Activated T-cell treated with anti-CD3 and anti-CD28 coated beads, Interleukin-2, amount 50 U/mL, for 72 hours (primary cell): Measurements from ENCODE around the gene OR4F6. TPM values are rescaled to one million over a fixed set of nuclear protein-coding genes. Genes with fewer than 3 reads are reported as not detected.
"Not testable (repeated sequence)": the region's sequence is repeated elsewhere in the genome, so short reads cannot be mapped to it uniquely, and the experiment has no call there.

Experiments
- ATAC-seq, 2 donors: fragments of 150-1000 bp; cut with Tn5 transposase; replicated peaks in 1 of 2; 2 replicates each; pipeline ENCODE4 v1.10.0; 2021; ENCODE audit warnings: moderate library complexity in 2 of 2, mild to moderate bottlenecking in 1 of 2
- DNase-seq, 2 donors: peaks; one replicate each; pipeline ENCODE4 v3.0.0; 2021 to 2022; ENCODE audit warnings: mixed read lengths in 1 of 2
- H3K27ac Mint-ChIP-seq: one replicate; pipeline ENCODE4 v1.8.0; 2022; ENCODE audit warnings: mild to moderate bottlenecking, moderate library complexity, mixed read lengths
- H3K27me3 Mint-ChIP-seq: one replicate; pipeline ENCODE4 v1.8.0; 2022; ENCODE audit warnings: low read depth, mixed read lengths
- H3K36me3 Mint-ChIP-seq, 2 donors: one replicate each; pipeline ENCODE4 v1.8.0; 2022; ENCODE audit warnings: mixed read lengths in 2 of 2, mild to moderate bottlenecking in 1 of 2; ENCODE audit not compliant: insufficient read depth in 2 of 2
- H3K4me1 Mint-ChIP-seq: one replicate; pipeline ENCODE4 v1.8.0; 2022; ENCODE audit warnings: low read depth, mixed read lengths
- H3K4me3 Mint-ChIP-seq, 2 donors: one replicate each; pipeline ENCODE4 v1.8.0; 2022; ENCODE audit warnings: mild to moderate bottlenecking in 2 of 2, mixed read lengths in 2 of 2, moderate library complexity in 2 of 2
- H3K9me3 Mint-ChIP-seq, 2 donors: one replicate each; pipeline ENCODE4 v1.8.0; 2022; ENCODE audit warnings: mixed read lengths in 2 of 2
- total RNA-seq, 2 donors: library from RNA; stranded (reverse); gene quantifications; one replicate each; pipeline ENCODE4 v1.2.3, GENCODE V29; 2022

OR4F6 gene
- total RNA-seq, 2 donors from 2014 or later, result not detected

- not testable (repeated sequence) for H3K36me3 Mint-ChIP-seq, H3K9me3 Mint-ChIP-seq, H3K4me1 Mint-ChIP-seq, H3K4me3 Mint-ChIP-seq, DNase-seq, H3K27ac Mint-ChIP-seq, ATAC-seq
- peaks cover 14% of the 10 kb centered on the region for H3K27me3 Mint-ChIP-seq
These were observed 15.3 kb upstream of the OR4F6 start for GRCh38 chr15:101788001-101788400.

GRCh38 chr15:101788503-101789269 is 14.6 kb upstream of the OR4F6 start:
- H3K27me3 Mint-ChIP-seq, result not testable (repeated sequence)

GRCh38 chr15:101790748-101791147 is 12.6 kb upstream of the OR4F6 start:
- DNase-seq, H3K9me3 Mint-ChIP-seq, ATAC-seq, H3K4me1 Mint-ChIP-seq, H3K27ac Mint-ChIP-seq, H3K27me3 Mint-ChIP-seq, H3K4me3 Mint-ChIP-seq, H3K36me3 Mint-ChIP-seq: not testable (repeated sequence)

More at GRCh38 chr15:101788503-101789269, 14.6 kb upstream of the OR4F6 start:
- H3K36me3 Mint-ChIP-seq, DNase-seq, H3K4me3 Mint-ChIP-seq, H3K4me1 Mint-ChIP-seq, H3K9me3 Mint-ChIP-seq, ATAC-seq, H3K27ac Mint-ChIP-seq: not testable (repeated sequence)

- not testable (repeated sequence) for DNase-seq, H3K4me3 Mint-ChIP-seq, H3K27me3 Mint-ChIP-seq, H3K4me1 Mint-ChIP-seq, H3K27ac Mint-ChIP-seq, ATAC-seq, H3K36me3 Mint-ChIP-seq, H3K9me3 Mint-ChIP-seq
These were observed 9.3 kb upstream of the OR4F6 start for GRCh38 chr15:101793981-101794380.

GRCh38 chr15:101795455-101795854 is 7.9 kb upstream of the OR4F6 start:
- no peaks in the 10 kb centered on the region for H3K9me3 Mint-ChIP-seq

GRCh38 chr15:101799665-101800064 is 3.6 kb upstream of the OR4F6 start:
- no peak for ATAC-seq
- Mint-ChIP-seq H3K9me3 (no peaks in the 10 kb centered on the region), H3K4me3 (no peak overlapping the region), H3K27ac (no peak overlapping the region), H3K36me3 (no peaks in the 10 kb centered on the region), H3K27me3 (peaks cover 15% of the 10 kb centered on the region), H3K4me1 (no peaks in the 10 kb centered on the region)
- DNase-seq, result no peak

More at GRCh38 chr15:101795455-101795854, 7.9 kb upstream of the OR4F6 start:
- Mint-ChIP-seq H3K27me3 (no peaks in the 10 kb centered on the region), H3K27ac (no peak overlapping the region), H3K4me3 (no peak overlapping the region), H3K4me1 (no peaks in the 10 kb centered on the region), H3K36me3 (no peaks in the 10 kb centered on the region)
- ATAC-seq, result no peak
- DNase-seq, result no peak

- ATAC-seq, result no peak
- no peak overlapping the region for H3K4me3 Mint-ChIP-seq
- no peaks in the 10 kb centered on the region for H3K36me3 Mint-ChIP-seq
- no peaks in the 10 kb centered on the region for H3K9me3 Mint-ChIP-seq
- H3K27me3 Mint-ChIP-seq, result peaks cover 24% of the 10 kb centered on the region
- H3K27ac Mint-ChIP-seq, result no peak overlapping the region
- H3K4me1 Mint-ChIP-seq, result no peaks in the 10 kb centered on the region
- DNase-seq, result no peak
These were observed 2.3 kb upstream of the OR4F6 start for GRCh38 chr15:101801048-101801447.

GRCh38 chr15:101803676-101804075 is 367 bp downstream of the OR4F6 start:
- no peaks in the 10 kb centered on the region for H3K9me3 Mint-ChIP-seq
- ATAC-seq, result no peak
- H3K27me3 Mint-ChIP-seq, result peaks cover 32% of the 10 kb centered on the region
- no peaks in the 10 kb centered on the region for H3K36me3 Mint-ChIP-seq
- H3K27ac Mint-ChIP-seq, result no peak overlapping the region
- no peak for DNase-seq
- no peaks in the 10 kb centered on the region for H3K4me1 Mint-ChIP-seq
- H3K4me3 Mint-ChIP-seq, result no peak overlapping the region

GRCh38 chr15:101804375-101804774 is 1.1 kb downstream of the OR4F6 start:
- no peak overlapping the region for H3K4me3 Mint-ChIP-seq
- DNase-seq (no peak), ATAC-seq (no peak)
- no peak overlapping the region for H3K27ac Mint-ChIP-seq
- no peaks in the 10 kb centered on the region for H3K4me1 Mint-ChIP-seq
- H3K9me3 Mint-ChIP-seq, result no peaks in the 10 kb centered on the region
- H3K36me3 Mint-ChIP-seq, result no peaks in the 10 kb centered on the region
- H3K27me3 Mint-ChIP-seq, result peaks cover 32% of the 10 kb centered on the region

GRCh38 chr15:101804941-101805340 is 1.6 kb downstream of the OR4F6 start:
- H3K27ac Mint-ChIP-seq, result no peak overlapping the region
- peaks cover 32% of the 10 kb centered on the region for H3K27me3 Mint-ChIP-seq
- DNase-seq, result no peak
- ATAC-seq, result no peak
- no peaks in the 10 kb centered on the region for H3K9me3 Mint-ChIP-seq
- no peaks in the 10 kb centered on the region for H3K4me1 Mint-ChIP-seq
- H3K36me3 Mint-ChIP-seq, result no peaks in the 10 kb centered on the region
- no peak overlapping the region for H3K4me3 Mint-ChIP-seq

- ATAC-seq, result no peak
- H3K9me3 Mint-ChIP-seq, result no peaks in the 10 kb centered on the region
- no peak for DNase-seq
- H3K4me1 Mint-ChIP-seq, result no peaks in the 10 kb centered on the region
- H3K36me3 Mint-ChIP-seq, result no peaks in the 10 kb centered on the region
- H3K27me3 Mint-ChIP-seq, result peaks cover 32% of the 10 kb centered on the region
- no peak overlapping the region for H3K27ac Mint-ChIP-seq
- no peak overlapping the region for H3K4me3 Mint-ChIP-seq
These were observed 2.5 kb downstream of the OR4F6 start for GRCh38 chr15:101805605-101806345.

- no peak overlapping the region for H3K27ac Mint-ChIP-seq
- no peaks in the 10 kb centered on the region for H3K9me3 Mint-ChIP-seq
- DNase-seq, result no peak
- H3K4me1 Mint-ChIP-seq, result no peaks in the 10 kb centered on the region
- H3K27me3 Mint-ChIP-seq, result peaks cover 32% of the 10 kb centered on the region
- peak in 1 of 2 donors; percentile 19 for ATAC-seq
- H3K4me3 Mint-ChIP-seq, result no peak overlapping the region
- no peaks in the 10 kb centered on the region for H3K36me3 Mint-ChIP-seq
These were observed 4.1 kb downstream of the OR4F6 start for GRCh38 chr15:101807345-101807945.

GRCh38 chr15:101808201-101808600 is 4.9 kb downstream of the OR4F6 start:
- DNase-seq (no peak), ATAC-seq (no peak)
- H3K9me3 Mint-ChIP-seq, result no peaks in the 10 kb centered on the region
- no peaks in the 10 kb centered on the region for H3K4me1 Mint-ChIP-seq
- no peaks in the 10 kb centered on the region for H3K36me3 Mint-ChIP-seq
- no peak overlapping the region for H3K4me3 Mint-ChIP-seq
- peaks cover 31% of the 10 kb centered on the region for H3K27me3 Mint-ChIP-seq
- no peak overlapping the region for H3K27ac Mint-ChIP-seq
